HG03342 (cell line): Measurements from ENCODE around the gene MAGI1.
"Not testable (repeated sequence)": the region's sequence is repeated elsewhere in the genome, so short reads cannot be mapped to it uniquely, and the experiment has no call there.

Experiments
- ATAC-seq: cut with Tn5 transposase; IDR thresholded peaks from one replicate; pipeline ENCODE4 v1.9.1; 2021; ENCODE audit warnings: mild to moderate bottlenecking, moderate library complexity; ENCODE audit not compliant: unreplicated experiment

MAGI1 gene

DNA sequence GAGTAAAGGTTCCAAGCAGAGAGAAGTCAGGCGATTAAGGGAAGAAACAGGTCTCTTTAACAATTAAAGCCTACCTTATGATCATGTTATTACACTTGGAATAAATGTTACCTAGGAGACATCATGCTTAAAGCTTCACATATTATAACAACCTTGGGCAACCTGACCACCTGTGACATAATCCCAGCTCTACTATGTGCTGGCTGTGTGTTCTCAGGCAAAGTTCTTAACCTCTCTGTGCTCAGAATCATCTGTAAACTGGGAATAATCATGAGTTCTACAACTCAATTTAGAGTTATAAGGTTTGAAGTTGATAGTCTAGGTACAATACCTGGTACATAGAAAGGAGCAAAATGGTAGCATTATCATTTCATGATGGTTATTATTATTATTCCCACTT lies 159.3 kb downstream of the MAGI1 start:
- no peak for ATAC-seq

DNA sequence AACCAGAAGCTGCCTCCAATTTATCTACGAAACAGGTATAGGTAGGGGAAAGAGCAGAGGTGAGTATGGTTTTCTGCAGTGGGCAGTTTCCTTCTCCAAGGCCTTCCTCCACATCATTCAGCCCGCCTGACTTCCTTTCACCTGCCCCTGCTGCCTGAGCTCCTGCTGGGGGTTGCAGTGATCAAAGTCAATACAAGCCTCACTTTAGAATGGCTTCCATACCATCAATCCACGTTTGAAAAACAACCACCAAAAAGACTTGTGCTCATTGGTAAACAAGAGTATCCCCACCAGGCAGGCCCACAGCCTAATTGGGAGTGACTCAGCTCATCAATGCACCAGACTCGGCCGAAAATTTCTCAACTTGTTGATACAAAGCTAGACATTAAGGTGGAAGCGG lies 159.9 kb downstream of the MAGI1 start:
- no peak for ATAC-seq

DNA sequence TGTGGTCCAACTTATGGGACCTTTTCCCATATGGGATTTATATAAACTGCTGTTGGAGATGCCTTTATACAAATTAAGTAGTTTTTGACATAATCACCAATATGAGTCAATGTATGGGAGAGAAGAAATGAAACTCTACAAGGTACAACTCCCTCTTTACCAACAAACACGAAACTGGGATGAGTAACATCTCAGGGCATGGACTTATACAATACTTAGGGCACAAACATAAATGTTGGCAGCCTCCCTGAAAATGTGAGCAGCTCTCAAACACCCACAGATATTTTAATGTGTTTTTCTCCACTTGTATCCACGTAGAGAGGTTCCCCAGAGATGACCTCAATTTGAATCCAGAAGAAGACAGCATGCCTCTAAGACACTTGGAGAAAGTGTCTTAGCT lies 161.6 kb downstream of the MAGI1 start:
- ATAC-seq: no peak

DNA sequence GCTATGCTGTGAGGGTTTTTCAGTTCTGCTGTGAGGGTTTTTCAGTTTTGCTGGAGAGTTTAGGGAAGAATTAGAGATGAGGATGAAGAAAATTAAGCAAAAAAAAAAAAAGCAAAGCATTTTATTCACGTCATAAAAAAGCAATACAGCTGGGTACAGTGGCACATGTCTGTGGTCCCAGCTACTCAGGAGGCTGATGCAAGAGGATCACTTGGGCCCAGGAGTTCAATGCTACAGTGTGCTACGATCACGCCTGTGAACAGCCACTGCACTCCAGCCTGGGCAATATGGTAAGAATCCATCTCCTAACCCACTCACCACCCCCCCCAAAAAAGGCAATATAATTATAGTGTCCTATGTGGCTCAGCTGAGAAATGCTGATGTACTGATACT lies 162.7 kb downstream of the MAGI1 start:
- no peak for ATAC-seq

DNA sequence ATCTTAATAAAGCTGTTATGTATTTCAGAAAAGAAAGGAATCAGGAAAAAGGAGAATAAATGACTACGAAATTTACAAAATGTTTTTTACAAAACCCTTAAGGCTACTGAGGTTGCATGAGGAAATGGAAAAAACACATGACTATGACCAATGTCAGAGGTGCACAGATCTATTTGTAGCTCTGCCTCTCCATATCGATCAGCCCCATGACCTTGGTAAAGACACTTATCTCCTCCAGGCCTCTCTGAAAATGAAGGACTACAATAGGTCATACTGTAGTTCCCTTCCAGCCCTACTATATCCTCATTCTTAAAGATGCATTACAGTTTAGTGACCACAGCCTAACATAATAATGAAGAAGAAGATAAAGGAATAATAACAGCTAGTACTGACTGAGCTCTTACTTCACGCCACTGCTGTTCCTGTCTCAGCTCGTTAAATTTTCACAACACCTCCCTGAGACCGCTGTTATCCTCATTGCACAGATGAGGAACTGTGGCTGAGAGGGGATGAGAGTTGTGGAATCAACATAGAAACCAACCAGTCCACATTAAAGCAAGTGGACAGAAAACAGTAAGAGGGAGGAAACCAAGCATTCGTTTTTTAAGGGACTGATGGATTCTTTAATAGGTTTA lies 163.2 kb downstream of the MAGI1 start:
- no peak for ATAC-seq

DNA sequence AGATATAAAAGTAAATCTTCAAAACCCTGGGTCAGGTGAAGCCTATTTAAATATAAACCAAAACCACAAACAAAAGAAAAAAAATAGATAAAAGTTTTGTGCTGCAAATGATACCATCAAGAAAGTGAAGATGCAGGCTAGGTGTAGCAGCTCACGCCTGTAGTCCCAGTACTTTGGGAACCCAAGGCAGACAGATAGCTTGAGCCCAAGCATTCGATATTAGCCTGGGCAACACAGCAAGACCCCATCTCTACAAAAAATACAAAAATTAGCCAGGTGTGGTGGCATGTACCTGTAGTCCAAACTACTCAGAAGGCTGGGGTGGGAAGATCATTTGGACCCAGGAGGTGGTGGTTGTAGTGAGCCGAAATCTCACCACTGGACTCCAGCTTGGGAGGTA lies 164.8 kb downstream of the MAGI1 start:
- ATAC-seq: no peak

DNA sequence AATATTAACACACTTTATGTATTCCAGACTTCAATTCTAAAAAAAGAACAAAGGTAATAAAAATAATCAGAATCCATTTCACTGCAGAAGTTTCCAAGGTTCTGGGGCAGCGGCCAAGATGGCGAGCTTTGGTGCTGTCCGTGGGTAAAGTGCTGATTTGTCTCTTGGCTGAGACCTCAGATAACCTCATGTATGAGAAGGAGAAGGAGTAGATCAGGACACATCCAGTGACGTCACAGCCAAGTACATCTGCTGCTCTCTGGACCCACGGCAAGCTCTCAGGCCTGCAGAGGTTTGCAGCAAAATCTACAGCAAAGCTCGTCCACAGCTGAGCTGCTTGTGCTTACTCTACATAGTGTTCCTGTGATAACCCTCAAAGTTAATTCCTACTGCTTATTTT lies 165.7 kb downstream of the MAGI1 start:
- ATAC-seq: no peak

DNA sequence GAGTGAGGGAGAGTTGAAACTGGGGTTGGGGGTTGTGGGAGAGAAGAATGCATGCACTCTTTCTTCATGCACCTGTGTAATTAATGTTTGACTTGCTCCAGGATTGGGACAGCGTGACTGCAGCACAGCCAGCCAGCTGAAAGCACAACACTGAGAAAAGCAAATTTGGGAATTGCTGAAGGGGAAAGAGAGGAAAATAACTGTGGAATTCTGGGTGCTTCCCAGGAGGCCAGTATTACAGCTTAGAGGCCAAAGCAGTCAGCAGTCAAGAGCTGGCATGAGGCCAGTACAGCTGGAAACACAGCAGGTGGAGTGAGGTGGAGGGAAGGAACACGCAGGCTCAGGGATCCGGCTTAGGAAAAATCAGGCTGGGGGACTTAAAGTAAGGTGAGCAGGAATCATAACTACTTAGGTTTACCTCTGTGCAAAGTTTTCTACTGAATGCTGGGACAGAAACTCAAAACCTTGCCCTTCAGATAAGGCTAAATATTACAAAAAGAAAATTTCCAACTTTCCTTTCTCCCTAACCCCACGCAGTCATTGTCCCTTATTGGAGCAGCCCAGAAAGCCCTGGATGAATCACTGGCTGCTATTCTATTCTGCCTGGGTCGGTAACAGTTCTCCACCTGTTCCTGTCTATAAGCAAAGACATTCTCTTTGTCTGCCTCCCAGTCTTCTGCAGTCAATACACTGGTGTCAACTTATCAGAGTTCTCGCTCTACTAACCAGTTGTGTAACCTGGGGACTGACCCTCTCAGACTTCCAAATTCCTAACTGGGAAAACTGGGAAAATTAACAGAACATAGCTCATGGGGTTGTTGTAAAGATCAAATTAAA lies 167.2 kb downstream of the MAGI1 start:
- no peak for ATAC-seq

DNA sequence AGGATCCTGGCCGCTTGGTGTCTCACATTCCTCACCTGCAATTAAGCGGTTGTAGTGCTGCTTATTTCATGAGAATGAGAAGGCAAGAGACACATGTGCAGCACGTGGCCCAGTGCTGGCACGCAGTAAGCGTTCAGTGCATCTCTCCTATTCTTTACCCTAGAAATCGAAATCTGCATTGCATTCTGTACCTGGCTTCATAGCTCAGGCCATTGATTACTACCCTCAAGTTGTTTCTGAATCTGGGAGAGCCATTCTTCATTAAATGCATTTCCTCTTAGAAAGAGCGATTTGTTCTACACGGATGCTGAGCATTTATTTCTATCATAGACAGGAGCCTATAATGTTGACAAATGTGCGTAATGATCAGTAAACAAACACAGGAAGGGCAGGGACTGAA lies 168.9 kb downstream of the MAGI1 start:
- ATAC-seq: no peak

DNA sequence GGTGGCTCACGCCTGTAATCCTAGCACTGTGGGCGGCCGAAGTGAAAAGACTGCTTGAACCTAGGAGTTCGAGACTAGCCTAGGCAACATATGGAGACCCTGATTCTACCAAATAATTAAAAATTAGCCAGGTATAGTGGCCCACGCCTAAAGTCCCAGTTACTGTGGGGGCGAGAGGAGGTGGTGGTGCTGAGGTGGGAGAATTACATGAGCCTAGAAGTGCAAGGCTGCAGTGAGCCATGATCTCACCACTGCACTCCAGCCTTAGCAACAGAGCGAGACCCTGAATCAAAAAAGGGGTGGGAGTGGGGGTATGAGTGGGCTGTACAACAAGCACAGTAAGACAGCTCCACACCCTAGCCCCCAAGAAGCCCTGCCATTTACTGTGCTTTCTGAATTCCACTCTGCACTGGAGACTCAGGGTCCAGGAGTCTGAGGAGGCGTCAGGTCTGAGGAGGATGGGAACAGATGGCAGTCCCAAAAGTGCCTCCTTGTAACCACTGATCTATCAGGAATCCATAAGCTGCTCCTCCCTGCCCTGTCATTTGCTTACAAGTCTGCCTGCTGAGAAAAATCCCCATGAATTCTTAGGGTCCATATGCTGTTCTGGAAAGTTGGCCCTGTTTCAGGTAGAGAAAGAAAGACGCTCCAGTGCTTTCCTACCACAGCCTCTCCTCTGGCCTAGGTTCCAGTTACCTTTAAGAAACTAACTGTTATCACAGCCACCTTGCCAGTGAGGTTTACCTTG lies 171.1 kb downstream of the MAGI1 start:
- no peak for ATAC-seq

DNA sequence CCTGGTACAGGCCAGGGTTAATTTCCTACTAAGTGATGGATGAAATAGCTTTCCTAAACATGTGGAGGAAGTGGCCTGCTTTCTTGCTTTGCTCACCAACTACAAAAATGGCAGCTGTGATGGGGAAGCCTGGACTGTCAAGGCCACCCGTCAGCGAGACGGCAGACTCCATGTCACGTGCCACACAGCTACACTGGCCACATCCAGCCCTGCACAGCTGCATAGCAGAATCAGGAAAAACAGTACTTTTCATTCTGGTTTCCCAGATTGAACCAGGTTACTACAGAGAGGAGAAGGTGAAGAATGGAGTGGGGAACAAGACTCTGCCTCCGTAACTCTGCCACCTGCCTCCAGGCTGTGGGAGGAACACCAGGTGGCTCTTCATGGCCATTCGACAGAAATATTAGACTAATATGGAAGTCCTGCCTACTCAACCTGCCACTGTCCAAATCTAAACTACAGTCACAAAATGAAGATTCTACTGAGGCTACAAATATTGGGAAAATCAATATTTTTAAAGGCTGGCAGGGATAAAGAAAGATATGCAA lies 174.3 kb downstream of the MAGI1 start:
- no peak for ATAC-seq

DNA sequence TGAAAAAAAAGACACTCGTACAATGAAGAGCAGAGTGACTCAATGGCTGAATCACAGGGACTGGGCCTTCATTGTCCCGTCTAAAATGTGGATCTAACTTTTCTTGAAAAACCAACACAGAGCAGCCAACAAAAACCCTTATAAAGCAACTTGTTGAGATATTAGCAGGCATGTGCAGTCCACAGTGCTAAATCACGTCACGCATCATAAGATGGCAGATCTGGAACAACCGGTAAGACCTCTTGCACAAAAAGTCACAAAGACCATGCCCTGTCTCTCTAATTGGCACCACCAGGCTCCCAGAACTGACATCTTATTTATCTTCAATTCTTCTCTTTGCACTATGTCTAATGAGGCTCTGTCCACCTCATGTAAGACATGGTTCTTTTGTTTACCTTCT lies 177.0 kb downstream of the MAGI1 start:
- no peak for ATAC-seq

DNA sequence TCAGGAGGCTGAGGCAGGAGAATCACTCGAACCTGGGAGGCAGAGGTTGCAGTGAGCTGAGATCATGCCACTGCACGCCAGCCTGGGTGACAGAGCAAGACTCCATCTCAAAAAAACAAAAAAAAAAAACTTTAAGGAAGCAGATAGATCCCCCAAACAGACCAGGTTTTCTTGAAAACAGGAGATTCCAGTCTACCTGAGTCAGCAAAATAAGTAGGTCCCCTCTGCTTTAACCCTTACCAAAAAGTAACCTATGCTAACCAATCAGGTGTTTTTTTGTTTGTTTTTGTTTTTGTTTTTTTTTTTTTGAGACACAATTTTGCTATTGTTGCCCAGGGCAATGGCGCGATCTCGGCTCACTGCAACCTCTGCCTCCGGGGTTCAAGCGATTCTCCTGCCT lies 179.1 kb downstream of the MAGI1 start:
- not testable (repeated sequence) for ATAC-seq

DNA sequence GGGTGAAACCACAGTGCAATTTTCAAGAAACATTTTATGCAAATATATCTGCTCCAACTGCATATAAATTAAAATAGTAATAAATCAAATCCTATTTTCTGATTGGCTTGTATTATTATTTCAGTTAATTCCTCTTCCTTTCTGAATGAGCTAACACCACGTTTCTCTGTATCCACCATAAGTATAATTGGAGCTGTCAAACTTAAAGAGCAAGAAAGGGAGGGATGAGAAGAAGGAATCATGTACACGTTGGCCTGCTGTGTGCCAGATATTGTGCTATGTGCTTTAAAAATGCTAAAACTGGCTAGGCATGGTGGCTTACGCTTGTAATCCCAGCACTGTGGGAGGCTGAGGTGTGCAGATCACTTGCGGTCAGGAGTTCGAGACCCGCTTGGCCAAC lies 180.0 kb downstream of the MAGI1 start:
- ATAC-seq: no peak

DNA sequence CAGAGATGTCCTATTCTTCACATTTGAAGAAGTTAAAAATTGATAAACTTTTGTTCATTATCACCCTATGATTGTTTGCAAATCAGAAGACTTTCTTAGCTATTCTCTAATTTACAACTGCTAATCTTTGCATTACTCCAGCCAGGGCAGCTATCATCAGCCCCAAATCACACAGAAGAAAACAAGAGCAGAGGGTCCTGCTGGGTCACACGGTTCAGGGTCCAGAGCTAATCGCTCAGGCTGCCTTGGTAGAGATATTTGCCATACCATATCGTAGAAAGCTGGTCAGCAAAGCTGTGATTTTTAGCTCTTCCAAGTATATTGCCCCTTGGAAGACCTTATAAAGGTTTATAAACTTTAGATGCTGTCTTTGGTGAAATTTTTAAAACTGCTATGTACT lies 181.4 kb downstream of the MAGI1 start:
- no peak for ATAC-seq

DNA sequence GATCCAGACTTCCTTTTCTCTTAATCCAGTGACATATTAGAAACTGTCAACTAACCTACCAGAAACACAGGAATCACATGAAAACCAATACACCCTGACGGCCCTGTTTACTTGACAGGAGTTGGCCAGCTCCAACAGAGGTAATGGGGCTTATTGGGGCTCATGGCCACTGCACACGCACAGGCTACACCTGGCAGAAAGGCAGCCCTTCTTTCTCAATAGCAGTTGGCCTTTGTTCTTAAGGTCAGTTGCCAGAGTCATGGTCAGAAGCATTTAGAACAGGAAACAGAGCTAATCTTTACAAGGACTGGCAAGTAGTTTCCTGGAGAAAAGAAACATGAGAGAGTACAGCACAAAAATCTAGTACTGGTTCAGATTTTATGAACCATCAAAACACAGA lies 181.8 kb downstream of the MAGI1 start:
- no peak for ATAC-seq

DNA sequence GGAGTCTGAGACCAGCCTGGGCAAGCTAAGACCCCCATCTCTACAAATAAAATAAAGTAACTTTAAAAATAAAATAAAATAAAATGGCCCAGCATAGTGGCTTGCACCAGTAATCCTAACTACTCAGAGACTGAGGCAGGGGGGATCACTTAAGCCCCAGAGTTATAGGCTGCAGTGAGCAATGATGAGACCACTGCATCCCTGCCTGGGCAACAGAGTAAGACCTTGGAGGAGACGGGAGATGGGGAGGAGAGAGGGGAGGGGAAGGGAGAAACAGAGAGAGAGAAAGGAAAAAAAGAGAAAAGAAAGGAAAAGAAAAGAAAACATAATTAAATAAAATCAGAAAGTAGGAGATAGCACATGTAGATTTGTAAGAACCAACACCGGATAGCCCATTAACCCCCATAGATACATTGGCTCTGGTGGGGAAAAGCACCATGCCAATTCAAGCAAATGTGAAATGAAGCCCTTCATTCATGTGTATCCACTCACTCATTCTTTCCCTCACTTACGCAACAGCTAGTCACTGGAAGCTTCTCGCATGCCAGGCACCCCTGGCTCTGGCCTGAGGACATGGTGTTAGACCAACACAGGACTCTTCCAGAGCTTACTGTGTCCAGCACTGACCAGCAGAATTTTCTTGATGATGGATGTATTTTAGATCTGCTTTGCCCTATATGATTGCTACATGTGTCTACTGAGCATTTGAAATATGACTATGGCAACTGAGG lies 183.2 kb downstream of the MAGI1 start:
- no peak for ATAC-seq

DNA sequence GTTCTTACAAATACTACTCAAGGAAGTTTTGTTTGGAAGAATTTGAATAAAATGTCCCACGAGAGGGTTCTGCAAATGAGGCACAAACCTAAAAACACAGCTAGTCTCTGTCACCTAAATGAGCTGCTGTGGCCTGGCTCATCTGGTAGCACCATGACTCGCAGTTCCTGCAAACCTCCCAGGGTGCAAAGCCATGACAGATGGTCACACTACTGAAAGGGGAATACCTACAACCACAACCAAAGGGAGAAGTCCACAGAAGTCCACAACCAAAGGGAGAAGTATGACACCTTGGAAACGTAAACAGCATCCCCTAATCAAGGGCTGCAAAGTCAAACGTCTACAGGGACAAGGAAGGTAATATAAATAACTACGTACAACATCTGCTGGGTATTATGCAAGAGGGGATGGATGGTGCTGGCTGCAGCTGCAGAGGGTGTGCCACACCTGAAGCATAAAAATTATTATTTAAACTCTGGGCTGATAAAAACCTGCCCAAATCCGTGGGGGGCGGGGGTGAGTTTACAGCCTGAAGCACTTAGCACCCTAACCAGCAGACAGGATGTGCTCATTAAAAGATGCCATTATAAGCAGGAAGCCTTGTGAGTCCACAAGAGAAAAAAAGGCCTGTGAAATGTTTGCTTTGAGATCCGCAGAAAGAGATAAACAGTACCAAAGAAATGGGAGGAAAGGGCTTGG lies 184.0 kb downstream of the MAGI1 start:
- ATAC-seq: no peak

DNA sequence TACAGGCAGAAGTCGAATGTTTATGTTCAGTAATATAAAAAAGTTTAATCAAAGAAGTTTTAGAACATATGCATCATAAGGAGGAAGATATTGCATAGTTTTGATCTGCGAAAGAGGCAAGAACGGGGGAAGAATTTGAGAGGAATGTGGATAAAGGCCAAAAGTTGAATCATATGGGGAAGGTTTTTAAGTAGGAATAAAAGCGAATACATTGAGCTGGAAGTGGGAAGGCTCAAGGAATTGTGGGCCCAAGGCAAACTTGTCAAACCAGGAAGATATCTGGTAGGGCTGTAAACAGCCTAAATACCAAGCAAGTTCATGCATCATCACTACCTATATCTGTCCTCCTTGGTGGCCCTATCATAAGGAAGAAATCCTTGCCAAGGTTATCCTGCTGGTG lies 186.9 kb downstream of the MAGI1 start:
- no peak for ATAC-seq

DNA sequence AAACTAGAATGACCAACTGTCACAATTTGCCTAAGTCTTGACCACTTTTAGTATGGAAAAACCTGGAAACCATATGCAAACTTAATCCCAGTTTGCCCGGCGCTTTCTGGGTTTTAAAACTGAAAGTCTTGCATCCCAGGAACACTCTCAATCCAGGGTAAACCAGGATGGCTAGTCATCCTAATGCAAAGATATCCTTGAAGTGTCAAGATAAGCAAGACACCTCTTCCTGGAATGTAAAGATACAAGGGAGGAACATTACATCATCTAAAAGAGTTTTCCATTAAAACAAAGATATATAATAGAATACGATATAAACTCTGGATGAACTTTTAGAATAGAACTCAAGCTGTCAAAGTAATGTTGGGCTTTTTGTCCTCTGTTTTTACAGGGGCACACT lies 188.5 kb downstream of the MAGI1 start:
- ATAC-seq: no peak
